ENCODE measurements around the gene FAM32A.

The FAM32A gene

GRCh38 chr19:16201011-16201391 lies 15.8 kb downstream of the FAM32A start:
- FAIRE-seq (no peak), DNase-seq (ENCODE audit: low spot score) (no peak)

GRCh38 chr19:16202320-16203255 lies 17.4 kb downstream of the FAM32A start:
- DNase-seq (ENCODE audit: low spot score) (no peak), FAIRE-seq (no peak)

GRCh38 chr19:16203256-16204004 lies 18.2 kb downstream of the FAM32A start:
- DNase-seq (ENCODE audit: low spot score): no peak
- FAIRE-seq: no peak

- FAIRE-seq (no peak), DNase-seq (ENCODE audit: low spot score) (no peak)
These were observed 18.7 kb downstream of the FAM32A start for GRCh38 chr19:16204005-16204294.

- DNase-seq (ENCODE audit: low spot score) (no peak), FAIRE-seq (no peak)
These were observed 20.2 kb downstream of the FAM32A start for GRCh38 chr19:16205205-16206045.

- FAIRE-seq: no peak
- no peak for DNase-seq (ENCODE audit: low spot score)
These were observed 20.9 kb downstream of the FAM32A start for GRCh38 chr19:16206046-16206605.

- no peak for DNase-seq (ENCODE audit: low spot score)
- no peak for FAIRE-seq
These were observed 21.4 kb downstream of the FAM32A start for GRCh38 chr19:16206637-16207036.

GRCh38 chr19:16207063-16207462 lies 21.9 kb downstream of the FAM32A start:
- DNase-seq (ENCODE audit: low spot score) (no peak), FAIRE-seq (no peak)

GRCh38 chr19:16207490-16208025 lies 22.3 kb downstream of the FAM32A start:
- DNase-seq (ENCODE audit: low spot score) (no peak), FAIRE-seq (no peak)

- DNase-seq (ENCODE audit: low spot score) (no peak), FAIRE-seq (no peak)
These were observed 23.0 kb downstream of the FAM32A start for GRCh38 chr19:16208064-16208759.

- no peak for DNase-seq (ENCODE audit: low spot score)
- FAIRE-seq: no peak
These were observed 23.8 kb downstream of the FAM32A start for GRCh38 chr19:16208847-16209665.

- no peak for FAIRE-seq
- no peak for DNase-seq (ENCODE audit: low spot score)
These were observed 25.0 kb downstream of the FAM32A start for GRCh38 chr19:16210168-16210567.

- FAIRE-seq (no peak), DNase-seq (ENCODE audit: low spot score) (no peak)
These were observed 27.9 kb downstream of the FAM32A start for GRCh38 chr19:16213076-16213475.

GRCh38 chr19:16216744-16217670 lies 31.8 kb downstream of the FAM32A start:
- FAIRE-seq (no peak), DNase-seq (ENCODE audit: low spot score) (no peak)

GRCh38 chr19:16217716-16218451 lies 32.7 kb downstream of the FAM32A start:
- FAIRE-seq (no peak), DNase-seq (ENCODE audit: low spot score) (no peak)

- no peak for FAIRE-seq
- no peak for DNase-seq (ENCODE audit: low spot score)
These were observed 33.6 kb downstream of the FAM32A start for GRCh38 chr19:16218851-16219250.

- FAIRE-seq (no peak), DNase-seq (ENCODE audit: low spot score) (no peak)
These were observed 37.6 kb downstream of the FAM32A start for GRCh38 chr19:16222806-16223205.

GRCh38 chr19:16223746-16224145 lies 38.5 kb downstream of the FAM32A start:
- DNase-seq (ENCODE audit: low spot score) (no peak), FAIRE-seq (no peak)

Measured in RCC 7860 (cell line).